ENCODE measurements around the gene ARPP19. TPM values are rescaled to one million over a fixed set of nuclear protein-coding genes. Genes with fewer than 3 reads are reported as not detected.
"Not testable (repeated sequence)": the region's sequence is repeated elsewhere in the genome, so short reads cannot be mapped to it uniquely, and the experiment has no call there.

The ARPP19 gene
- total RNA-seq, 2 experiments from 2014 or later: 155 to 172 TPM

GRCh38 chr15:52565417-52566358, 3.1 kb downstream of the ARPP19 start:
- DNase-seq; ATAC-seq (ENCODE audit: low read depth); H3K27ac Mint-ChIP-seq; H3K9me3 Mint-ChIP-seq; H3K27me3 Mint-ChIP-seq: not testable (repeated sequence)
- Mint-ChIP-seq H3K4me3 (peak overlapping the region; percentile 51), H3K36me3 (peaks cover 14% of the 10 kb centered on the region), H3K4me1 (peaks cover 41% of the 10 kb centered on the region)
- POLR2A ChIA-PET: interaction anchor here (1.3 kb wide), 1 partner anchor 306 kb away, joined by 3 read pairs; no protein-coding TSS in a partner anchor

DNA sequence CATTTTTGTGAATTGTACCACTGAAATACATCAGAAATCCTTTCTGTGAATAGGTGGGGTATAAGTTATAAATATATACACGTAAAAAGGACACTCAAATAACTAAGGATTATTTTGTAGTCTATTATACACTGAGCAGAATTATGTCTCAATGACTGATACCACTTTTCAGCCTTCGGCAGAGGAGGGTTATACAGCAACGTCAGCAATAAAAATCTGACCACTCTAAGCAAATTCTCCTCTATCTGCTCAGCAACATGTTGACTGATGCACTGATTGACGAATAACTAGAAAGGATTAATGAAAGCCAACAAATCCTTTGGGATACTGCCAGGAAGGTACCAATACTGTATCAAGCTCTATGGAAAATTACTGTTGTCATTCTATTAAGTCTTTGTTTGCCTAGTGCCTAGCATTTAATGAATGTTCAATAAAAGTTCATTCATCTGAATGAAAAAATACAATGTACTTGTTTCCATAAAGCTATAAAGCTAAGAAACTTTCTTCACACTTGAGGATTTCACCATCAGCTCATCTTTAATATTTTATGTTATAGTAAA, 5.2 kb downstream of the ARPP19 start:
- H3K27ac Mint-ChIP-seq: no peak overlapping the region
- no peaks in the 10 kb centered on the region for H3K9me3 Mint-ChIP-seq
- H3K4me3 Mint-ChIP-seq: no peak overlapping the region
- ATAC-seq (ENCODE audit: low read depth): no peak
- no peak for DNase-seq
- H3K36me3 Mint-ChIP-seq: peaks cover 22% of the 10 kb centered on the region
- no peaks in the 10 kb centered on the region for H3K27me3 Mint-ChIP-seq
- peaks cover 48% of the 10 kb centered on the region for H3K4me1 Mint-ChIP-seq
- POLR2A ChIA-PET: interaction anchor here (0.6 kb wide), 1 partner anchor 309 kb away, joined by 3 read pairs; no protein-coding TSS in a partner anchor

DNA sequence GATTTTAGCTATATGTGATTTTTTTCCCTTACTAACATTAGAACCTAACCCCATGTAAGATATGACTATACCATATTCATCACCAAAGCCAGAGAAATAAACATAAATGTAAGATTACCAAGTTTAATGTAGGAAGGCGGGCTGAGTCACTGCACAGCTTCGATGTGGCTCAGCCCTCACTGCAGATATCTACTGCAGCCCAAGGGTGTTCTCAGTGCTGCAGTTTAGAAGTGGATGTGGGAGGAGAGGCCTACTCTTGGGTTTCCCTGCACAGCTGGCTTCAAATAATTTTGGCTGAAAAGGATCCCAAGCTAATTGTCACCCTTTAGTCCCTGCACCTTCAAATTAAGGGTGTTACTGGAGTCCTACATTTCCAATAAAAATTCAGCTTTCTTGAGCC, 9.3 kb downstream of the ARPP19 start:
- POLR2A ChIA-PET: no interaction called here

GRCh38 chr15:52559022-52559421, 9.8 kb downstream of the ARPP19 start:
- Mint-ChIP-seq H3K4me3 (no peak overlapping the region), H3K27me3 (no peaks in the 10 kb centered on the region), H3K9me3 (no peaks in the 10 kb centered on the region), H3K4me1 (peaks cover 42% of the 10 kb centered on the region), H3K27ac (no peak overlapping the region), H3K36me3 (peaks cover 21% of the 10 kb centered on the region)
- ATAC-seq (ENCODE audit: low read depth) (no peak), DNase-seq (no peak)
- POLR2A ChIA-PET: no interaction called here

More for the DNA sequence above, 9.3 kb downstream of the ARPP19 start:
- DNase-seq (no peak), ATAC-seq (ENCODE audit: low read depth) (peak; percentile 30)
- H3K4me1 Mint-ChIP-seq: peaks cover 47% of the 10 kb centered on the region
- peaks cover 20% of the 10 kb centered on the region for H3K36me3 Mint-ChIP-seq
- H3K9me3 Mint-ChIP-seq: no peaks in the 10 kb centered on the region
- H3K27ac Mint-ChIP-seq: peak overlapping the region; percentile 5
- H3K4me3 Mint-ChIP-seq: no peak overlapping the region
- H3K27me3 Mint-ChIP-seq: no peaks in the 10 kb centered on the region

DNA sequence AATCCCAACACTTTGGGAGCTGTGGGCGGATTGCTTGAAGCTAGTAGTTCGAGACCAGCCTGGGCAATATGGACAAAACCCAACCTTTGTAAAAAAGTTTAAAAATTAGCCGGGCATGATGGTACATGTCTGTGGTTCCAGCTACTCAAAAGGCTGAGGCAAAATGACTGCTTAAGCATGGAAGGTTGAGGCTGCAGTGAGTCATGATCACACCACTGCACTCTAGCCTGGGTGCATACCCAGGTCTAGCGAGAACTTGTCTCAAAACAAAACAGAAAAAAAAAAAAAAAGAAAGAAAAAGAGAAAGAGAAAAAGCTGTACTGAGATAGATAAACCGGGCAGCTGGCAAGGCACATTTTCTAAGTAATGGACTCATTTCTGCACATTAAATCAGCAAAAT, 10.6 kb downstream of the ARPP19 start:
- Mint-ChIP-seq H3K4me3 (peak overlapping the region; percentile 20), H3K9me3 (no peaks in the 10 kb centered on the region)

GRCh38 chr15:52557274-52557641, 11.6 kb downstream of the ARPP19 start:
- POLR2A ChIA-PET: no interaction called here
- DNase-seq (no peak), ATAC-seq (ENCODE audit: low read depth) (no peak)
- Mint-ChIP-seq H3K4me1 (peaks cover 36% of the 10 kb centered on the region), H3K9me3 (no peaks in the 10 kb centered on the region), H3K36me3 (peaks cover 18% of the 10 kb centered on the region), H3K27me3 (no peaks in the 10 kb centered on the region), H3K27ac (no peak overlapping the region), H3K4me3 (no peak overlapping the region)

More for the DNA sequence above, 10.6 kb downstream of the ARPP19 start:
- DNase-seq: no peak
- Mint-ChIP-seq H3K27ac (peak overlapping the region; percentile 7), H3K4me1 (peaks cover 40% of the 10 kb centered on the region), H3K27me3 (no peaks in the 10 kb centered on the region), H3K36me3 (peaks cover 20% of the 10 kb centered on the region)
- POLR2A ChIA-PET: interaction anchor here (0.6 kb wide), 1 partner anchor 122 kb away, joined by 4 read pairs; no protein-coding TSS in a partner anchor
- ATAC-seq (ENCODE audit: low read depth): peak; percentile 94

- Mint-ChIP-seq H3K27me3 (no peaks in the 10 kb centered on the region), H3K9me3 (no peaks in the 10 kb centered on the region), H3K36me3 (peaks cover 18% of the 10 kb centered on the region), H3K4me1 (peaks cover 34% of the 10 kb centered on the region), H3K4me3 (no peak overlapping the region), H3K27ac (peak overlapping the region; percentile 43)
- POLR2A ChIA-PET: no interaction called here
- ATAC-seq (ENCODE audit: low read depth) (no peak), DNase-seq (no peak)
Measured at GRCh38 chr15:52556524-52557273, 12.1 kb downstream of the ARPP19 start.

GRCh38 chr15:52552303-52552702, 16.5 kb downstream of the ARPP19 start:
- Mint-ChIP-seq H3K36me3 (peaks cover 27% of the 10 kb centered on the region), H3K4me1 (peaks cover 15% of the 10 kb centered on the region), H3K27me3 (no peaks in the 10 kb centered on the region), H3K27ac (no peak overlapping the region), H3K4me3 (no peak overlapping the region), H3K9me3 (no peaks in the 10 kb centered on the region)
- POLR2A ChIA-PET: interaction anchor here (0.7 kb wide), 1 partner anchor 318 kb away, joined by 4 read pairs; no protein-coding TSS in a partner anchor
- no peak for DNase-seq
- no peak for ATAC-seq (ENCODE audit: low read depth)

- Mint-ChIP-seq H3K4me3 (no peak overlapping the region), H3K27me3 (no peaks in the 10 kb centered on the region), H3K9me3 (peaks cover under 1% of the 10 kb centered on the region), H3K36me3 (peaks cover 31% of the 10 kb centered on the region), H3K27ac (no peak overlapping the region), H3K4me1 (peaks cover 10% of the 10 kb centered on the region)
- POLR2A ChIA-PET: interaction anchor here (0.7 kb wide), 1 partner anchor 318 kb away, joined by 4 read pairs; no protein-coding TSS in a partner anchor
- no peak for ATAC-seq (ENCODE audit: low read depth)
- no peak for DNase-seq
Measured at GRCh38 chr15:52551762-52552161, 17.1 kb downstream of the ARPP19 start.

- H3K4me1 Mint-ChIP-seq; H3K27ac Mint-ChIP-seq; H3K27me3 Mint-ChIP-seq; POLR2A ChIA-PET; H3K9me3 Mint-ChIP-seq; ATAC-seq (ENCODE audit: low read depth); DNase-seq; H3K4me3 Mint-ChIP-seq: not testable (repeated sequence)
- H3K36me3 Mint-ChIP-seq: peaks cover 33% of the 10 kb centered on the region
Measured at GRCh38 chr15:52551186-52551585, 17.6 kb downstream of the ARPP19 start.

GRCh38 chr15:52546031-52546751, 22.6 kb downstream of the ARPP19 start:
- peaks cover 10% of the 10 kb centered on the region for H3K4me1 Mint-ChIP-seq
- H3K27ac Mint-ChIP-seq: peak overlapping the region; percentile 56
- POLR2A ChIA-PET: interaction anchor here (0.9 kb wide), 1 partner anchor 184 kb away, joined by 3 read pairs; no protein-coding TSS in a partner anchor
- H3K4me3 Mint-ChIP-seq: no peak overlapping the region
- H3K27me3 Mint-ChIP-seq: peaks cover 3% of the 10 kb centered on the region
- peaks cover 39% of the 10 kb centered on the region for H3K36me3 Mint-ChIP-seq
- peaks cover 3% of the 10 kb centered on the region for H3K9me3 Mint-ChIP-seq
- DNase-seq: peak; percentile 39
- ATAC-seq (ENCODE audit: low read depth): peak; percentile 65

- peaks cover 8% of the 10 kb centered on the region for H3K36me3 Mint-ChIP-seq
- DNase-seq (no peak), ATAC-seq (ENCODE audit: low read depth) (no peak)
- peaks cover under 1% of the 10 kb centered on the region for H3K4me1 Mint-ChIP-seq
- H3K27me3 Mint-ChIP-seq: peaks cover 8% of the 10 kb centered on the region
- no peak overlapping the region for H3K27ac Mint-ChIP-seq
- POLR2A ChIA-PET: no interaction called here
- no peak overlapping the region for H3K4me3 Mint-ChIP-seq
- peaks cover 5% of the 10 kb centered on the region for H3K9me3 Mint-ChIP-seq
Measured at GRCh38 chr15:52540374-52541012, 28.3 kb downstream of the ARPP19 start.
